HPDE6-E6E7 (cell line): Measurements from ENCODE around the gene IQSEC1.
A peak's percentile ranks its signal among the peaks of the same experiment; 100 is the strongest.

Experiments
- DNase-seq: peaks from one replicate; pipeline ENCODE4 v3.0.0; 2011; ENCODE audit warnings: missing footprints; ENCODE audit errors: extremely low spot score

IQSEC1 gene

DNA sequence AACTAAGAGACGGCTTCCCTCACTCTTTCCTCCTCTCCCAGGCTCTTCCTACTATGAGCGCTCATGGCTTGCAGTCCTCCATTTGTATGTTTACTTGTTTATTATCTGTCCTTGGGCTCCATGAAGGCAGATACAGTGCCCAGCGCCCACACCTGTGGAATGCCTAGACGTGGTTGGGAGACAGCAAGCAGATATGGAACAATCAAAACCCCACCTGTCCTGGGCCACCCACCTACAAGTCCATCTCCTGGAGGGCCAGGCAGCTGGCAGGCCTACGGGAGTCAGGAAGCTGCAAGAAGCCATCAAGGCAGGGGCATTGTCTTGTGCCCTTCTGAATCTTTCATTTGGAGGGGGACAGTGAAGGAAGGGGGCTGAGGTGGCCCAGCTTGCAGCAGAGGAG, 104.7 kb downstream of the IQSEC1 start:
- no peak for DNase-seq

GRCh38 chr3:12967606-12968351, 105.5 kb downstream of the IQSEC1 start:
- DNase-seq: peak; percentile 69

DNA sequence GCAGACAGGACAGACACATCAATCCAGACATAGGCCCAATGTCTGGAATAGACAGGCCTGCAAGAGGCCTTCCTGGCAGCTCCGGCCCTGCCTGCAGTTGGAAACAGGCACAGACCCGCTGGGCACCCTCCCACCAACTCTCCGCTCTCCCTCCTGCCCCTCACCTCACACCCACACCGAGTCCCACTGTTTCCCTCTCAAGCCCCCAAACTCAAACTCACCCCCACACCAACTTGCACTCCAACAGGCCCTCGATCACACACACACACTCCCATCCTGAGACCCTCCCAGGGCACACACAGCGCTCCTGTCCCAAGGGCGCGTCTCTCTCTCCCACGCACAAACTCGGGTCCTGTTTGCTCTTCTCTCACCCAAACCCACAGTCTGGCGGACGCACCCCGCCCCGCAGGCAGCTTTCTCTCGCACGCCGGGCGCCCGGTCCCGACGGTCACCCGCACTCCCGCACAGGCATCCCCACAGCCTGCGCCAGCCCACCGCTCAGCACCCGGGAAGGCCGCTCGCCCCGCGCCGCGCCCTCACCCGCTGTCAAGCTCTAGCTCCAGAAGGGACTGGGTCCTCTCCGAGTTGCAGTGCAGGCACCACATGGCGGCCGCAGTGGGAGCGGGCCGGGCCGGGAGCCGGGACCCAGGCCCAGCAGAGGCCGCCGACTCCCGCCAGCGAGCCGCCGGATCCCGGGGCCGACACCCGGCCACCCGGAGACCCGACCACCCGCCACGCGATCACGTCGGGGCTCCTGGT, 106.2 kb downstream of the IQSEC1 start:
- no peak for DNase-seq

DNA sequence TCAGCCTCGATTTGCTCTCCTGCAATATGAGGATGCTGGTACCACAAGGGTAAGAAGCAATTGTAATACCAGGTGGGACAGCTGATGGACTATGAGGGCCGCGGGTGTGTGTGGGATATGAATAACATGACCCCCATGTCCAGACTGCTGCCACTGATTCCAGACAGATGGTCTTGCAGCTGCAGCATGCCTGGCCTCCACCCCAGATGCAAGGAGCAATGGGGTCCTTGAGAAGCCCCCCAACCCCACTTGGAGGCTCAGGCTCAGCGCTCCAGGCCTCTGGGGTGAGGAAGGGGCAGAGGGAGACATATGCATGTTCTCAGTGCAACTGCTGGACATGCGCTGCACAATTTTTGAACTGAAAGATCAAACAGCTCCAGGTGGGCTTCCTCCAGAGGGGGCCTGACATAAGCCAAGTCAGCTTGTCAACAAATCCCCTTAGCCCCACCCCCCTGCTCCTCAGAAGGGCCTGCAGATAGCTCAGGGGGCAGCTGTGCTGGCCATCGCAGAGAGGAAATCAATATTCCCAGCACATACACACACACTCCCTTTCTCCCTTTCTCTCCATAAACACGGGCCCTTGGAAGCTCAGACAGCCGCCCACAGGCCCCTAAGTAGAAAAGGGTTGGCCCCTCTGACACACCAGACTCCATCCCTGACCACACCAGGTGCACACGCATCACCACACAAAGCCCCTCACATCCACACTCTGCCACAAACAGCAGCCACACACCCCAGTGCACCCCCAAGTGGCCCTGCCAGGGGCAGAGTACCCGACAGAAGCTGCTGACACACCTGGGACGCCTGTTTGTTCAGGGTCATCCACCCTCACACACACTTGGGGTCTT, 107.0 kb downstream of the IQSEC1 start:
- DNase-seq: no peak

- no peak for DNase-seq
Observed at GRCh38 chr3:12964711-12965612, 108.3 kb downstream of the IQSEC1 start.

- no peak for DNase-seq
Observed at GRCh38 chr3:12963922-12964701, 109.1 kb downstream of the IQSEC1 start.

- no peak for DNase-seq
Observed at GRCh38 chr3:12963231-12963896, 109.9 kb downstream of the IQSEC1 start.

- DNase-seq: no peak
Observed at GRCh38 chr3:12962292-12962691, 110.9 kb downstream of the IQSEC1 start.

GRCh38 chr3:12961697-12962036, 111.6 kb downstream of the IQSEC1 start:
- DNase-seq: no peak

- no peak for DNase-seq
Observed at GRCh38 chr3:12961007-12961696, 112.1 kb downstream of the IQSEC1 start.

- DNase-seq: no peak
Observed at GRCh38 chr3:12960497-12960896, 112.7 kb downstream of the IQSEC1 start.

- DNase-seq: no peak
Observed at GRCh38 chr3:12959838-12960378, 113.3 kb downstream of the IQSEC1 start.

DNA sequence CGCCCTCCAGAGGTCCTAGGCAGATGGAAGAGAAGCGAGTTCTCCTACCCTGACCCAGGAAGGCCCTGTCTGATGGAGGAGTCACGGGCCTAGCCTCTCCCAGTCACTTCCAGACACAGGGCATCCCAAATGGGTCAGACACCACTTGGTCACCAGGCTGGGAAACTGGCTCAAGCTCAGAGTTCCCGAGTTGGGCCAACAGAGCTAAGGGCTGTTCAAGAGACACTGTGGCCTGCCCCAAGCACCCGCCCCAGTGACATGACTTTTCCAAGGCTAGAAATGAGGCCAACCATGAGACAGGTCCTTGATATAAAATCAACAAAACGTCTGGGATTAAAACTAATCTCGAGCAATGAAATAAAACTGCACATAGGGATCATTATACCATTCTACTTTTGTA, 113.8 kb downstream of the IQSEC1 start:
- no peak for DNase-seq

- no peak for DNase-seq
Observed at GRCh38 chr3:12957824-12958792, 115.1 kb downstream of the IQSEC1 start.

DNA sequence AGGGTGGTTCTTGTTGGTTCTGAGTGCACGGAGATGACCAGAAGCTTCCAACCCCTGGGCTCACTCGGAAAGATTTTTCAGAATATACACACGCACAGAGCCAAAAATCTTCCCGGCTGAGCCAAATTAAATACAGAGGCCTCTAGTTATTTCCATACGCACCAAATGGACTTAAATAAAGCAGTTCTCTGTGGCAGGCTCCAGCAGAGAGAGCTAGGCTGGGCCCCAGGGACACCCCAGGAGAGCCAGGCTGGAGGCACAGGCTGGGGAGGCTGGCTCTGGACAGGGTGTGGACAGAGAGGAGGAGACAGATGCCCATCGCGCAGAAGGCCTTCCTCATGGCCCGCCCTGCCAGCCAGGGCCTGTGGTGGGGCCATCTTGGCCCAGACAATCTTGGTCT, 115.9 kb downstream of the IQSEC1 start:
- no peak for DNase-seq

GRCh38 chr3:12956316-12956660, 116.9 kb downstream of the IQSEC1 start:
- DNase-seq: no peak

GRCh38 chr3:12955651-12956315, 117.4 kb downstream of the IQSEC1 start:
- DNase-seq: no peak
